ENCODE results near the gene GFRA3.

Gene GFRA3

DNA sequence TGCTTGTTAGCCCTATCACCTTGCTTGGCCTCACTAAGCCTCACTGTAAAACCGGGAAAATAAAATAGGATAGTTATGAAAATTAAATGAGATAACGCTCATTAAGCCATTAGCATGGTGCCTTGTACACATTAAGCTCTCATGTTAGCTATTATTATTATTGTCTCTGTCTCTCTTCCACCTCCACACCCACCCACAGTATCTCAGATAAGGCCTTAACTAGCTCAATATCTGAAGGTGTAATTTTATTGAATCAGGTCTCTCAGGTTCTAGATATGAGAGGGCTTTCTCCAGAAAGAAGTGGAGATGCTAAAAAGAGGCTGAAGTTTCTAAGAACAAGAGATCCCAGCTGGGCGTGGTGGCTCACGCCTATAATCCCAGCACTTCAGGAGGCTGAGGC, 27.6 kb downstream of the GFRA3 start:
- DNase-seq (ENCODE audit: low read depth): no peak

DNA sequence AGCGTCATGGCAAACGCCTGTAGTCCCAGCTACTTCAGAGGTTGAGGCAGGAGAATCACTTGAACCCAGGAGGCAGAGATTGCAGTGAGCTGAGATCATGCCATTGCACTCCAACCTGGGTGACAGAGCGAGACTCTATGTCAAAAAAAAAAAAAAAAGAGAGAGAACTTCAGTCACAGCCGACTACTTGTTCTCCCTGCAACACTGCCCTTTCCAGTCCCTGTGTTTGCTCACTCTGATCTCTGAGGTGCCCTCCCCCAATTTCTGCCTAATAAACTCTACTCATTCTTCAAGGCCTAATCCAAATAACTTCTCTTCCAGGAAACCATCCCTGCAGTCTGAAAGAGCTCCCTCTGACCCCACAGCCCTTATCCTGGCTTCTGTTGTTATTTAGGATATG, 28.1 kb downstream of the GFRA3 start:
- DNase-seq (ENCODE audit: low read depth): no peak

DNA sequence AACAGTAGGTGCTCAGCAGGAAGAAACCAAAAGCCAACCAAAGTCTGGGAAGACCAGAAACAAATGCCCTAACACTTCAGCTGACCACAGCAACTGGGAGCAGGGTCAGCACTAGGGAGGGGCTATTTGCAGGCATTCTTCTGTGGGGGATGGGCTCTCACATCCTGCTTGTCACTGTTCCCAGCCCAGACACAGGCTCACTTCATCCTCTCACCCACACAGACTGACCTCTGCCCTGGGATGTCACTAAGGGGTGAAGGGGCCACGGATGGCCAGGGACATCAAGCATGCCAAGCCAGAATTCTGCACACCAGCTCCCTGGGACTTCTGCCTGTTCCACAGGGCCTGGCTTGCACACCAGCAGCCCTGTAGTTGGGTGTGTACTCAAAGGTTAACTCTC, 28.7 kb downstream of the GFRA3 start:
- DNase-seq (ENCODE audit: low read depth): no peak

DNA sequence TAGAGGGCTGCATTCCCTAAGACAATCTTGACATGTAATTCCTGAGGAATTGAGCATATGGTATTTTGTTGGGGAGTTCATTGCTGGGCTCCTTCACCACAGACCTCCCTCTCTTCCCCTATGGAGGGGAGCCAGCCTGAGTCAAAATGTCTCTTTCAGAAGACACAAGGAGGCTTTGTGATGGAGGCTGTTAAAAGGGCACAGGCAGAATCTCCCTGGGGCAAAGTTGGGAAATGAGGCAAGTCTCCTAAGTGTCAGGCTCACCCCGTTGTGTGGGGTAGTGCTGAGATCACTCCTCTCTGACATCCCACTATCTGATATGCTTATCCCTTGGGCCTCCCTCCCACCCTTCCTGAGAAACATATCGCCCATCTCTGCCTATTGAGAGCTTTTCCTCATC, 30.6 kb downstream of the GFRA3 start:
- no peak for DNase-seq (ENCODE audit: low read depth)

DNA sequence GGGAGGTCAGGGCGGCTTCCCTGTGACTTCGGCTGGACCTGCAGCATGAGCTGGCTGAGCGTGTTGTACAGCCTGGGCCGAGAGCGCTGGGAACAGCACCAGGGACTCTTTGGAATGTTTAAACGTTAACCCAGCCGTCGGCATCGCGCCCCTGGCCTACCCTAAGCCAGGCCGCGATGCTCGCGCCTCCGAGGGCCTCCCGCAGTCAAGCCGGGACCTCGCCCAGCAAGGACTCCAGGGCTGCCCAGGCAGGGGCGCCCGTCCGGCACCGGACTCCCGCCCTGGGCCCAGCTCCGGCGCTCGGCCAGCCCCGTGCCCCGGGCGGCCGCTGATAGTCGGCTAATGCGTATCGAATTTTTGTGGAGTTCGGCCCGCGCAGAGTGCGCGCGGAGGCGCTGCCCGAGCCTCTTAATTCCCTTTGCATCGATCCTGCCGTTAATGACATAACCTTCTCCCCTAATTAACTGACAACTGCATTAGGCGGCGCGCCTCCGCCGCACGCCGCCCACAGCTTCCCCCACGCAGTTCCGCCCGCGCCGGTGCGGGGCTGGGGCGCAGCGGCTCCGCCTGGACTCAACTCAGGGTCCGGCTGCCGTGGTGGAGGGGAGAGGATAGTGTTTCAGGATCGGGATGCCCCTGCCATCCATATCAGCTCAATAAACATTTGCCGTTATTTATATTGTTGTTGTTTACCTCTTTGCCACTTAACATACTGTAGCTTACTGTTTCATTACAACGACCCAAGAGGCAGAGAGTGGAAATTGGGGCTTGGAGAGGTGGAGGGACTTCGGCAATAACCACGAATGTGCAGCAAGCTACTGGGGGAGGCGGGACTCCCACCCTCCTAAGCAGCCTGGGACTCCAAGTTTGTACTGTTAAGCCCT, 32.5 kb downstream of the GFRA3 start:
- DNase-seq (ENCODE audit: low read depth): no peak

DNA sequence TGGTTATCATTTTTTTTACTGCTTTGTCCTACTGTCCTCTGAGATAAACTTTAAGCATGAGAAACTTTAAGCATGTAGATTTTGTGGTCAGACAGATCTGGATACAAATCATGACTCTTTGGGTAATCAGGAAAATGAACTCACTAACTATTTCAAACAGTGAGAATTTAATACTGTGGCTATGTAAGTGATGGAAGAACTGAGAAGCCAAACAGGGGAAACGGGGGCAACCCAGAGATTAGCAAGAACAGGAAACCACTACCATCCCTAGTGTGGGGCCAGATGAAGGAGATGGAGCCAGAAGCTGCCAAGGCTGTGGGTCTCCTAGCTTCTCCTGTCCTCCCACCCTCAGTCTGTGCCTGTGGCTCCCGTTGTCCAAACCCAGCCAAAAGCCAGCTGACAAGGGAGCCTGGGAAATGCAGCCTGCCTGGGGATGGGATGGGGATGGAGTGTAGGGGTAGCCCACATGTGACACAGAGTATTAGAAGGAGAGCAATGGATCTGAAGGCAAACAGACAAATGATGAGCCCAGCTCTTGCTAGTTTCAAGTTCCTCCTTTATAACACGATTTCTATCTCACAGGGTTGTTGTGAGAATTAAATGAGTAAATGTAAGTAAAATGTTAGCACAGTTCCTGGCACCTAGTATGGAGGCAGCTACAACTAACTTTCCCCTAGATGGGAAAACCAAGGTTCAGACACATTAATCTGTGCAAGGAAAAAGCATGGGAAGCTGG, 33.6 kb downstream of the GFRA3 start:
- no peak for DNase-seq (ENCODE audit: low read depth)

DNA sequence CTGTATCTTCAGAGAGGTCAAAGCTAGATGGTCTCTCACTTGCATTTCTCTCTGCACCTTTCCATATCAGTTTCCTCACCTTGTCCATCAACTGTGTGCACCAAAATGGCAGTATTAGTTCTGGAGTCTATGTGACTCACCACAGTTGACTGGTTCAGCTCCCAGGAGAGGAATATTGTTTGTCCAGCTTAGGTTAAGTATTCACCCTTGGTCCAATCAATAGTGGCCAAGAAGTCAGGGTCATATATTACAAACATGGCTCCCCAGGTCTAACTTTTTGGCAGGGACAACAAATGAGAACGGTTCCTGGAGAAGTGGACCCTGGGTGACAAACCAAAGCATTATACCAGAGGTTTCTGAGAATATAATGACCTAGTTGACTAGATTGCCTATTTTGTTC, 36.4 kb downstream of the GFRA3 start:
- DNase-seq (ENCODE audit: low read depth): no peak

DNA sequence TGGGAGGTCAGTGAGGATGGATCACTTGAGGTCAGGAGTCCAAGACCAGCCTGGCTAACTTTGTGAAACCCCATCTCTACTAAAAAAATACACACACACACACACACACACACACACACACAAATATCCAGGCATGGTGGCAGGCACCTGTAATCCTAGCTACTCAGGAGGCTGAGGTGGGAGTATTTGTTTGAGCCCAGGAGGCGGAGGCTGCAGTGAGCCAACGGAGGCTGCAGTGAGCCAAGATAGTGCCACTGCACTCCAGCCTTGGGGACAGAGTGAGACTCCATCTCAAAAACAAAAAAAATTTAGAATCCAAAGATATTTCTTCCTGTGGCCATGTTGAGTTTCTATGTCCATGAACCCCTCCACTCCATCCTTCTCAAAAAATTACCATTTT, 39.8 kb downstream of the GFRA3 start:
- DNase-seq (ENCODE audit: low read depth): no peak

DNA sequence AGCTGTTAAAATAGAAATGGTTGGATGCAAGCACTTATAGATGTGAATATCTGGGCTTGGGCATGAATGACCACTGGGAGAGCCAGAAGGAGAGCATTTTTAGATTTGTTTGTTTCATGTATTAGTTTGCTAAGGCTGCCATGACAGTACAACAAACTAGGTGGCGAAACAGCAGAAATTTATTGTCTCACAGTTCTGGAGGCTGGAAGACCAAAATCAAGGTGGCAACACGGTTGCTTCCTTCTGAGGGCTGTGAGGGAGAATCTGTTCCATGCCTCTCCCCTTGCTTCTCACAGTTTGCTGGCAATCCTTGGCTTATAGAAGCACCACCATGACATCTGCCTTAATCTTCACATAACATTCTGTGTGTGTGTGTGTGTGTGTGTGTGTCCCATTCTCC, 41.1 kb downstream of the GFRA3 start:
- DNase-seq (ENCODE audit: low read depth): no peak

DNA sequence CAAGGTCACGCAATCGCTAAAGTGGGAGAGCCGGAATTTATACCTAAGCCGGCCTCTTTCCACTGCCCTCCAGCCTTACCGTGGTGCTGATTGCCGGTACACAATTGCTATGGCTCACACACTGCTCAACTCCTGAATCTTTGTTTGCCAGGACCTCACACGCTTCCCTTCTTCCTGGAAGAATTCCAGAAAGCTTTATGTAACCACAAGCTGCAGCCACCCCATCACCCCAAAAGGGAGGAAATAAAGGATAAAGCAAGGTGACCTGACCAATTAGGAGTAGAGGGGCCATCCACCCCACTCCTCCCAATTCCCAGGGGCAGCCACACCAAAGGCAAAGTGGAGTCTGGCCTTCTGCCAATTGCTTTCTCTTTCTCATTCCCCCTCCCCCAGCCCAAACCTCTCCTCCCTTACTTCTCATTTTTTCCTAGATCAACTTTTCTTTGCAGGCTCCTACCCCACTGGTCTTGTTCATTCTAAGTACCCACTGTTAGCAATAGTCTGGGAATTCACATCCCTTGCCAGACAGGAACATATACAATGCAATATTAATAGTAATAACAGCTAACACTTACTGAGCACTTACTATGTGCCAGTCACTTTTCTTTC, 43.3 kb downstream of the GFRA3 start:
- DNase-seq (ENCODE audit: low read depth): no peak

DNA sequence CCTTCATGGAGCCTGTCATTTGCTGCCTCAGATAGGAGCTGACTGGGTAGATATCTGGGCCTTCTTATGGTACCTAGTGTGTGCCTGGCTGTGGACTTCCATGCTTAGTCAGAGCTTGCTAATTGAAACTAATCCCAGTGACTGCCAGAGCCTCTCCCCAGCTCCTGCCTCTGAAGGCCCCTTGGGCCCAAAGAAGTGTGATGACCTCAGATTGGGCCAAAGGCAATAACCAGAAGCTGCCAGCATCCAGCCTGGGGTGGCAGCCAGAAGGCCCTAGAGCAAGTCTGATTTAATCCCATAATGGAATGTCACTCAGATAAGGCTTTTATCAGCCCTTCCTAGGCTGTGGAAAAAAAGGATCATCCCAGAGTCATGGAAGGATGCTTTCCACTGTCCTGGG, 44.2 kb downstream of the GFRA3 start:
- DNase-seq (ENCODE audit: low read depth): no peak

DNA sequence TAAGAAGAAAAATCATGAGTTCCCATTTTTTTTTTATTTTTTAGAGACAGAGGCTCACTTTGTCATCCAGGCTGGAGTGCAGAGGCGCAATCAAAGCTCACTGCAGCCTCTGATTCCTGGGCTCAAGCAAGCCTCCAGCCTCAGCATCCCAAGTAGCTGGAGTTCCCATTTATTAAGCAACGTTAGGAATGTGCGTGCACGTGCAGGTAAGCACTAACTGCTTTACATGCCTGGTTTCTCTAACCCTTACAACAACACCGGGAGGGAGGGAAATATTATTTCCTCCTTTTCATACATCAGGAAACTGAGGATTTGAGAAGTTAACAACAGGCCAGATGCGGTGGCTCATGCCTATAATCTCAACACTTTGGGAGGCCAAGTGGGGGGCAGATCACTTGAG, 45.0 kb downstream of the GFRA3 start:
- DNase-seq (ENCODE audit: low read depth): no peak

DNA sequence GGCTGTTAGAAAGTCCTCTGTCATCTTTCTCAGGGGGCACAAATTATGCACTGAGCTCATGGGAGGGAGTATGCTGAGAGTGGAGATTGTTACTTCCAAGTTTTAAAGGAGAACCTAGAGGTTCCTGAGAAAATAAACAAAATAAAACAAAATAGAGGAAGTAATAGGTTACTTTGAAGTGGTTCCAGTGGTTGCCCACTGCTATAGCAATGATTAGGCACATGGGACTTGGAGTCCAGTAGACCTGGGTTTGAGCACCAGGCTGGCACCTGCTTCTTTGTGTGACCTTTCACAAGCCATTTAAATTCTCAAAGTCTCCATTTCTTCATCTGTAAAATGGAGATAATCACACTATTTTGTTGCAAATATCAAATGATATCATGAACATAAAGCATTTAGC, 47.5 kb downstream of the GFRA3 start:
- DNase-seq (ENCODE audit: low read depth): no peak

DNA sequence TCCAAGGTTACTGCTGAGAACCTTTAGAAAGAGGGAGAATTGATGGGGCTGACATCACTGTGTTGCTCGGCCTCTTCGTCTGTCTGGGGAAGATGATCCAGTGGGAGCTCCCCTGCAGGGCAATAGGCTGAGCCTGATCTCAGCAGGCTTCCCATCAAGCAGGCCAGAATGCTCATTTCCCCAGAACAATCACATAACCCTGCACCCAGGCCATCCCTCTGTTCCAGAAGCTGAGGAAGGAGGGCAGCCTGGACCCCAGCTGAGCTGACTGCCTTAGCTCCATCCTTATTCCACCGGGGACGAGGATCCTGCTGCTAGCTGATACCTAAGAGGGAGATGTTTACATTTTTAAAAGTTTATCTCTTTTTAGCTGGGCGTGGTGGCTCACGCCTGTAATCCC, 49.7 kb downstream of the GFRA3 start:
- DNase-seq (ENCODE audit: low read depth): no peak

DNA sequence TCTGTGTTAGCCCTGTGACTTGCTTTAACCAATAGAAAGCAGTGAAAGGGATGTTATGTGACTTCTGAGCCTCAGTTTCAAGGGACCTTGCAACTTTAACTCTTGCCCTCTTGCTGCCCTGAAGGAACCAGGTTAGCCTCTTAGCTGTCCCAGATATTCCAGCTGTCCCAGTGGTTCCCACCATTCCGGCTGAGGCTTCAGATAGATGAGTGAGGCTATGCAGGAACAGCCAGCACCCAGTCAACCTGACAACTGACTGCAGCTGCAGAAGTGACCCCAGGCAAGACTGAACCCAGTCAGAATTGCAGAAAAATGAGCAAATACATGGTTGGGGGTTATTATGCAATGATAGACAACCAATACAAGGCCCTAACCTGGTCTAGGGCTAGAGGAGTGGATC, 50.9 kb downstream of the GFRA3 start:
- DNase-seq (ENCODE audit: low read depth): no peak

DNA sequence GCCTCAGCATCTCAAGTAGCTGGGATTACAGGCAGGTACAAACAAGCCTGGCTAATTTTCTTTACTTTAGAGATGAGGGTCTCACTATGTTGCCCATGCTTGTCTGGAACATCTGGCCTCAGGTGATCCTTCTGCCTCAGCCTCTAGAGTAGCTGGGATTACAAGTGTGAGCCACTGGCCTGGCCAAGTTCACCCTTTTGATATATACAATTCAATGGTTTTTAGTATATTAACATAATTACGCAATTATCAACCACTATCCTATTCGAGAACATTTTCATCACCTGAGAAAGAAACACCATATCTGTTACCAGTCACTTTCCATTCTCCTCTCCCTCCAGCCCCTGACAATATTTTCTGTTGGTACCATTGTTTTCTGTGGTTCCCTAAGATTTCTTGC, 57.6 kb downstream of the GFRA3 start:
- DNase-seq (ENCODE audit: low read depth): no peak

DNA sequence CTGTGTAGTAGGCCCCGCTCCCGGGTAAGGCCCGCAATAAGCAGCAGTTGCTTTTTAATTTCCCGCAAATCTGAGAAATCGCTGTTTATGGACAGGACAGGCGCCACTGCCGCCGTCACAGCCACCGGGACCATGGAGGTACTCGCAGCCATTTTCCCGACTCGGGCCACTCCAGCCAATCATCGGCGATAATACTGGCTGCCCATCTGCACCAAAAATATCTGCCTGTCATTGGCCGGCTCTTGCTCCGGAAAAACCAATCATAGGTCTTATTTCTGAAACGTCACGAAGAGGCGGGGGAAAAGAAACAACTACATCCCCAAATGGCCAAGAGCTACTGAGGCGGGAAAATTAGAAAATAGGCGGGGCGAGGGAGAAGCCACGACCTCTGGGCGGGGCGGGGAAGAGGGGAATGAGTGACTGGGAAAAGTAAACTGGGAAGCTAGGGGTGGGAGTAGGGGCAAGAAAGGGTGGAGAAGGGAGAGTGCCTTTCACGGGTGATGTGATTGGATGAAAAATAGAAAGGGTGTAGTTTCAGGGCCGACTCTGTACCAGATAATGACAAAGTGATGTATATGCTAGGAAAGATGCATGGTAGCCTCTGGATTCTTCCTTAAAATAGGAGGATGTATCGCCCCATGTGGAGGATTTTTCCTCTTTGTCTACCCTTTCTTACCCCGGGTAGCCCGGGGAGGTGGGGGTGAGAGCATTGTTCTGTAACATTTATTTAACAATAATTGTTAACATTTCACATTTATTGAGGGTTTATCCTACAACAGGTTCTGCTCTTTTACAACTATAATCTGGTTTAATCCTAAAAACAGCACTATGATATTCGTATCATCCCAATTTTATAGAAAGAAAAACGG, 61.0 kb downstream of the GFRA3 start, which contains the start of gene CDC23:
Gene CDC23, minus strand, starts transcription at position 163 of the 869 bp plus-strand sequence. Its CDS starts 11 bp downstream, at position 152.
- peak; percentile 75 for DNase-seq (ENCODE audit: low read depth)

DNA sequence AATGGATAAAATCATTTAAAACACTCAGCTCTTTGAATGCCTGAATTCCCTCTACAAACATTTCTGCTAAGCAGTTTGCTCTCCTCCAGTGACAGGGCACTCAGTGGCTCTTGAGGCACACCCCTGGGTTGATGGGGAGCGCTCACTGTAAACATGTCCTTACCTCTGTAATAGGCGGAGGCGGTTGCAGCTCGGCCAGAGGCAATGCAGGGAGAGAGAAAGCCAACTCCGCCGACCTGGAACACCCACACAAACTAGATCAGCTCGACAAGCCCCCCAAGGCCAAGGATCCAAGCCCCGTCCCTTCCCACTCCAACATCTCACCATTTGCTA, 61.6 kb downstream of the GFRA3 start:
- no peak for DNase-seq (ENCODE audit: low read depth)

DNA sequence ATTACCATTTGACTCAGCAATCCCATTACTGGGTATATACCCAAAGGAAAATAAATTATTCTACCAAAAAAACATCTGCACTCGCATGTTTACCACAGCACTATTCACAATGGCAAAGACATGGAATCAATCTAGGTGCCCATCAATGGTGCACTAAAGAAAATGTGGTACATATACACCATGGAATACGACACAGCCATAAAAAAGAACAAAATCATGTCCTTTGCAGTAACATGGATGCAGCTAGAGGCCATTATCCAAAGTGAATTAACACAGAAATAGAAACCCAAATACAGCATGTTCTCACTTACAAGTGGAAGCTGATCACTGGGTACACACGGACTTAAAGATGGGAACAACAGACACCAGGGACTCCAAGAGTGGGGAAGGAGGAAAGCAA, 63.4 kb downstream of the GFRA3 start:
- no peak for DNase-seq (ENCODE audit: low read depth)

Data from activated T-cell treated with anti-CD3 and anti-CD28 coated beads for 1 hour (primary cell).